ENCODE results near the gene TEX261.
"Not testable (repeated sequence)": the region's sequence is repeated elsewhere in the genome, so short reads cannot be mapped to it uniquely, and the experiment has no call there.

Gene TEX261

GRCh38 chr2:70999931-71000330 lies 5.3 kb upstream of the TEX261 start:
- not testable (repeated sequence) for DNase-seq (ENCODE audit: low spot score)

GRCh38 chr2:70999362-70999761 lies 4.7 kb upstream of the TEX261 start:
- no peak for DNase-seq (ENCODE audit: low spot score)

GRCh38 chr2:70998885-70999284 lies 4.2 kb upstream of the TEX261 start:
- DNase-seq (ENCODE audit: low spot score) = not testable (repeated sequence)

GRCh38 chr2:70995426-70995729 lies 705 bp upstream of the TEX261 start:
- peak; percentile 82 for DNase-seq (ENCODE audit: low spot score)

GRCh38 chr2:70994009-70994698 lies 519 bp downstream of the TEX261 start:
- DNase-seq (ENCODE audit: low spot score) = peak; percentile 31

- DNase-seq (ENCODE audit: low spot score) = peak; percentile 9
Measured at GRCh38 chr2:70992945-70993853, 1.5 kb downstream of the TEX261 start.

GRCh38 chr2:70991742-70992141 lies 2.9 kb downstream of the TEX261 start:
- DNase-seq (ENCODE audit: low spot score) = no peak

- DNase-seq (ENCODE audit: low spot score) = no peak
Measured at GRCh38 chr2:70991142-70991541, 3.5 kb downstream of the TEX261 start.

- no peak for DNase-seq (ENCODE audit: low spot score)
Measured at GRCh38 chr2:70990216-70990615, 4.5 kb downstream of the TEX261 start.

- no peak for DNase-seq (ENCODE audit: low spot score)
Measured at GRCh38 chr2:70988726-70989648, 5.7 kb downstream of the TEX261 start.

GRCh38 chr2:70988151-70988550 lies 6.5 kb downstream of the TEX261 start:
- DNase-seq (ENCODE audit: low spot score) = no peak

GRCh38 chr2:70987386-70987785 lies 7.3 kb downstream of the TEX261 start:
- no peak for DNase-seq (ENCODE audit: low spot score)

- no peak for DNase-seq (ENCODE audit: low spot score)
Measured at GRCh38 chr2:70986499-70987189, 8.0 kb downstream of the TEX261 start.

- DNase-seq (ENCODE audit: low spot score) = no peak
Measured at GRCh38 chr2:70985956-70986355, 8.7 kb downstream of the TEX261 start.

- DNase-seq (ENCODE audit: low spot score) = no peak
Measured at GRCh38 chr2:70985283-70985688, 9.4 kb downstream of the TEX261 start.

GRCh38 chr2:70984576-70985282 lies 9.9 kb downstream of the TEX261 start:
- DNase-seq (ENCODE audit: low spot score) = peak; percentile 77

- DNase-seq (ENCODE audit: low spot score) = no peak
Measured at GRCh38 chr2:70984228-70984575, 10.5 kb downstream of the TEX261 start.

- no peak for DNase-seq (ENCODE audit: low spot score)
Measured at GRCh38 chr2:70983506-70984227, 11.0 kb downstream of the TEX261 start.

- DNase-seq (ENCODE audit: low spot score) = no peak
Measured at GRCh38 chr2:70982971-70983370, 11.7 kb downstream of the TEX261 start.

Measured in NAMALWA (cell line).